ENCODE measurements around the gene WIPI1. TPM values are rescaled to one million over a fixed set of nuclear protein-coding genes. Genes with fewer than 3 reads are reported as not detected.
A peak's percentile ranks its signal among the peaks of the same experiment; 100 is the strongest.
"Not testable (repeated sequence)": the region's sequence is repeated elsewhere in the genome, so short reads cannot be mapped to it uniquely, and the experiment has no call there.

WIPI1 gene
- total RNA-seq, 2 donors from 2014 or later = 77.1 to 79.1 TPM

DNA sequence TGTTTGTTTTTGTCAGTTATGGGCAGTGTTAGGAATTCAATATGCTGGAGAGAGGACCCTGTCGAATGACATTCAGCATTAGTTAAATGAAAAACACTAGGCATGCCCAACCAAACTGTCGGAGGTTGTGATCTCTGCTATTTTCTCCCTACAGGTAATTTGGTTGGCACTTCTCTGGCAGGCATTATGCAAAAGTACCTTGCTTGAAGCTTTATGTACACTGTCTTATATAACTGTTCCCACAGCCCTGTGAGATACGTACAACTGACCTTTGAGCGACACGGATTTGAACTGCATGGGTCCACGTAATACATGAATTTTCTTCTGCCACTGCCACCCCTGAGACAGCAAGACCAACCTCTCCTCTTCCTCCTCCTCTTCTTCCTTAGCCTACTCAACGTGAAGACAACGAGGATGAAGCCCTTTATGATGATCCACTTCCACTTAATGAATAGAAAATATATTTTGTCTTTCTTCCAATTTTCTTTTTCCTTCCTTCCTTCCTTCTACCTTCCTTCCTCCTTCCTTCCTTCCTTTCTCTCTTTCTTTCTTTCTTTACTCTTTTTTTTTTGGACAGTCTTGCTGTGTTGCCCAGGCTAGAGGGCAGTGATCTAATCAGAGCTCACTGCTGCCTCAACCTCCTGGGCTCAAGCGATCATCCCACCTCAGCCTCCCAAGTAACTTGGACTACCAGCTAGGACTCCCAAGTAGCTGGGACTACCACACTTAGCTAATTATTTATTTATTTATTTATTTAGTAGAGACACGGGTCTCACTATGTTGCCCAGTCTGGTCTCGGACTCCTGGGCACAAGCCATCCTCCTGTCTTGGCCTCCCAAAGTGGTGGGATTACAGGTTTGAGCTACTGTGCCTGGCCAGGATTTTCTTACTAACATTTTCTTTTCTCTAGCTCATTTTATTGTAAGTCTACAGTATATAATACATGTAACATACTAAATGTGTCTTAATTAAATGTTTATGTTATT lies 77.3 kb downstream of the WIPI1 start:
- no peak for DNase-seq
- intact Hi-C loops (cut with DNase I) = no loop called here
- Histone ChIP-seq H3K4me3 (no peak overlapping the region), H3K4me1 (no peaks in the 10 kb centered on the region), H3K9ac (ENCODE audit: low read depth in 2 of 2, low read length in 2 of 2) (no peak overlapping the region), H3K27ac (no peak overlapping the region), H3K9me3 (no peaks in the 10 kb centered on the region), H3K27me3 (no peaks in the 10 kb centered on the region), H3K36me3 (no peaks in the 10 kb centered on the region)
- TF ChIP-seq CTCF (IDR thresholded peaks at IDR 0.05) = no peak

DNA sequence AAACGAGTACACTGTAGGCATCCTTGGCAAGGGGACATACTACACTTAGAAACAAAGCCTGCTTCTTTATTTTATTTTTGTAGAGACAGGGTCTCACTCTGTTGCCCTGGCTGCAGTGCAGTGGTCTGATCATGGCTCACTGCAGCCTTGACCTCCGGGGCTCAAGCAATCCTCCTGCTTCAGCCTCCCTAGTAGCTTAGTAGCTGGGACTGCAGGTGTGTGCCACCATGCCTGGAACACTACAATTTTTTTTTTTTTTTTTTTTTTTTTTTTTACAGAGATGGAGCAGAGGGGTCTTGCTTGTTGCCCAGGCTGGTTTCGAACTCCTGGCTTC lies 78.2 kb downstream of the WIPI1 start:
- Histone ChIP-seq H3K27ac (peak overlapping the region; percentile 53), H3K4me3 (no peak overlapping the region), H3K27me3 (no peaks in the 10 kb centered on the region), H3K9ac (ENCODE audit: low read depth in 2 of 2, low read length in 2 of 2) (no peak overlapping the region), H3K4me1 (no peaks in the 10 kb centered on the region), H3K36me3 (no peaks in the 10 kb centered on the region), H3K9me3 (no peaks in the 10 kb centered on the region)
- no peak for TF ChIP-seq CTCF (IDR thresholded peaks at IDR 0.05)
- intact Hi-C loops (cut with DNase I) = no loop called here
- DNase-seq = no peak

DNA sequence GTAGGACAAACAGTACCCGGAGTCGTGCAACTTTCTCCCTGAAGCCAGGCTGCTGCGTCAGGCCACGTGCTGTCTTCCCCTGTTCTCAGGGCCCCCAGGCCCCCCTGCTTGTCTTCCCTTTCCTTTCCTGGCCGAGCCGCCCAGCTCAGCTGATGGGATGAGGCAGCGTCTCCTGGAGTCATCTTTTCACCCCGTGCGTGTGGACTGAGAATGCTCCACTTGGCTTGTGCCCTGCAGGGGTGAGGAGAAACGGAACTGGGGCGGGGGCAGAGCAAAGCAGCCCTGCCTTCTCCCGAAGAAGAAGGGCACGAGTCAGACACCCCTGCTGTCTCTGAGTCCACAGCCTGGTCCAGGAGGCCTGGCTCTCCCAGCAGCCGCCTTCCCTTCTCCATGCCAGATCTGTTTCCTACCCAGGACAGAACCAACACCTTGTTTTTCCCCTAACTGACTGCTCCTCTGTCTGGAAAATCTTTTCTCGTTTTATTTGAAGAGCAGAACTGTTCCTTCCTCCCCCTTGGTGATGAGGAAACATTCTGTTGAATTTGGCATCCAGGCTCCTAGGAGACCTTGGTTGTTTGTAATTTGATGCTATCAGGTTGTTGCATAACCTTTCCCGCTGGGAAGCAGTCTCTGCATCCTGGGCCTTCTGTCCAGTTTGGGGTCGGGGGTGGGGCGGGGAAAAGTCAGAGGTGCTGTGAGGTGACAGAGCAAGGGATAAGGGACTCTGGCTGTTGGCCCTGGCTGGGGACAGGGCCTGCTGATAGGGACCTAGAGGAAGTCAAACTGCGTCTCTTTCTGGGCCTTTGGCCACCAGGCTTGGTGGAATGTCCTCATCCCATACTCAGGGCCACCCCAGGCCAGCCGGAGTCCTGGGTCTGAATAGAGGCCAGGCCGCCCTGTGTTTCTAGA lies 78.8 kb downstream of the WIPI1 start:
- no peaks in the 10 kb centered on the region for H3K27me3 ChIP-seq
- H3K4me1 ChIP-seq = no peaks in the 10 kb centered on the region
- intact Hi-C loops (cut with DNase I) = no loop called here
- peak overlapping the region; percentile 53 for H3K27ac ChIP-seq
- no peak overlapping the region for H3K4me3 ChIP-seq
- H3K9me3 ChIP-seq = no peaks in the 10 kb centered on the region
- no peaks in the 10 kb centered on the region for H3K36me3 ChIP-seq
- no peak for TF ChIP-seq CTCF (IDR thresholded peaks at IDR 0.05)
- peak; percentile 61 for DNase-seq
- peak overlapping the region in 1 of 2 donors; percentile 21 for H3K9ac ChIP-seq (ENCODE audit: low read depth in 2 of 2, low read length in 2 of 2)

DNA sequence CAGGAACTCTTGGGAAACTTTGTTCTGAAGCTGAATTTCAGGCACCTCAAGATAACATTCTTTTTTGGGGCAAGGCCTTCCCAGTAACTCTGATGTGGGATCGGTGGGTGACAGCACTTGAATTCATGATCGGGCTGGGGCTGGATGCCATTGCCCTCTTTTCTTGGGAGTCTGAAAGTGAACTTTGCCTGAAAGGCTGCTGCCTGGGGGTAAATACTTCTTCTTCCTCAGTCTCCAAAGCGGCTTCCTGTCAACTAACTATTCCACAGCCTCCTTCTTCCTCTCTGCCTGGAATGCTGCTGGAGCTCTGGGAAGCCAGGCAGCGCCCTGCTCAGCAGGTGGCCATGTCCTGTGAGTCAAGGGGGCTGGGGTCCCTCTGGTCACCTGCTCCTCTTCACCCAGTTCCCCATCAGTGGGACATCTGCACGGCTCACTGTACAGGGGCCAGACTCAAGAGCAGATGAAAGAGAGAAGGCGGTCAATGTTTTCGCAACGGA lies 79.5 kb downstream of the WIPI1 start:
- Histone ChIP-seq H3K9ac (ENCODE audit: low read depth in 2 of 2, low read length in 2 of 2) (peak overlapping the region; percentile 21 to 24), H3K27me3 (no peaks in the 10 kb centered on the region), H3K27ac (peak overlapping the region; percentile 53), H3K9me3 (no peaks in the 10 kb centered on the region), H3K4me3 (no peak overlapping the region), H3K36me3 (no peaks in the 10 kb centered on the region), H3K4me1 (no peaks in the 10 kb centered on the region)
- no peak for DNase-seq
- intact Hi-C loops (cut with DNase I) = no loop called here
- no peak for TF ChIP-seq CTCF (IDR thresholded peaks at IDR 0.05)

DNA sequence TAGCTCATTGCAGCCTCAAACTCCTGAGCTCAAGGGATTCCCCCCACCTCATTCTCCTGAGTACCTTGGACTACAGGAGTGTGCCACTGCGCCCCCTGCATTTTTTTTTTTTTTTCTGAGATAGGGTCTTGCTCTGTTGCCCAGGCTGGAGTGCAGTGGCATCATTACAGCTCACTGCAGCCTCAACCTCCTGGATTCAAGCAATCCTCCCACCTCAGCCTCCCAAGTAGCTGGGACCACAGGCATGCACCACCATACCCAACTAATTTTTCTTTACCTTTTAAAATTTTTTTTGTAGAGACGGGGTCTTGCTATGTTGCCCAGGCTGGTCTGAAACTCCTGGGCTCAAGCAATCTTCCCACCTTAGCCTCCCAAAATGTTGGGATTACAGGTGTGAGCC lies 81.1 kb downstream of the WIPI1 start:
- H3K4me1 ChIP-seq; H3K9ac ChIP-seq (ENCODE audit: low read depth in 2 of 2, low read length in 2 of 2); H3K27ac ChIP-seq; H3K9me3 ChIP-seq; H3K4me3 ChIP-seq; DNase-seq; H3K27me3 ChIP-seq; intact Hi-C loops (cut with DNase I); H3K36me3 ChIP-seq: not testable (repeated sequence)

Data from colonic mucosa (tissue), 4 donors.